Lower leg skin (tissue), 4 donors: ENCODE measurements around the gene ATP2B2. TPM values are rescaled to one million over a fixed set of nuclear protein-coding genes. Genes with fewer than 3 reads are reported as not detected.

ENCODE experiments used
- DNase-seq, 2 donors: peaks; one replicate each; pipeline ENCODE4 v3.0.0-alpha.2; 2019; ENCODE audit warnings: low spot score in 2 of 2
- H3K4me3 ChIP-seq: fragments of 200-600 bp; sonication (generic); 2 replicates; pipeline ENCODE4 v1.5.1; 2017; ENCODE audit warnings: mild to moderate bottlenecking, low read depth; ENCODE audit not compliant: poor library complexity, severe bottlenecking
- POLR2A ChIP-seq, 2 donors: fragments of 450-650 bp; IDR thresholded peaks; one replicate each; pipeline ENCODE4 v1.6.1; 2016 to 2017; ENCODE audit warnings: antibody characterized with exemption in 2 of 2, mild to moderate bottlenecking in 1 of 2, moderate library complexity in 1 of 2
- WGBS, 2 donors: methylation state at CpG; one replicate each; pipeline ENCODE4 v1.1.5; 2018; 5-methylcytosine and 5-hydroxymethylcytosine counted together
- intact Hi-C: fragments of 100-400 bp; cut with DNase I; formaldehyde crosslinking; loops from one replicate; pipeline ENCODE4 v1.15.0; 2023; ENCODE audit warnings: low total_unique reads
- total RNA-seq, 4 donors: library from RNA; depleted of rRNA; stranded (reverse); fragments of >200 nt; gene quantifications; one replicate each; pipeline ENCODE4 v1.1.0, GENCODE V29; 2016
- TF ChIP-seq, protein P1 (sequence below), 3 donors: fragments of 450-650 bp; IDR thresholded peaks; one replicate each; pipeline ENCODE4 v1.5.1; 2016; ENCODE audit warnings: antibody characterized with exemption in 3 of 3, mild to moderate bottlenecking in 3 of 3, moderate library complexity in 2 of 3

The ATP2B2 gene
- total RNA-seq, 4 donors from 2014 or later, result 0.12 to 0.45 (median 0.19) TPM; not detected in 1

GRCh38 chr3:10289077-10289476 lies 216.3 kb downstream of the ATP2B2 start:
- no peak overlapping the region for H3K4me3 ChIP-seq
- WGBS, 2 donors, result 72 to 77% methylated on average over 9 of the region's 9 CpGs
- intact Hi-C loops, result no loop called here
- DNase-seq, result no peak
- TF ChIP-seq POLR2A (IDR thresholded peaks at IDR 0.05), result no peak
- TF ChIP-seq, protein P1, sequence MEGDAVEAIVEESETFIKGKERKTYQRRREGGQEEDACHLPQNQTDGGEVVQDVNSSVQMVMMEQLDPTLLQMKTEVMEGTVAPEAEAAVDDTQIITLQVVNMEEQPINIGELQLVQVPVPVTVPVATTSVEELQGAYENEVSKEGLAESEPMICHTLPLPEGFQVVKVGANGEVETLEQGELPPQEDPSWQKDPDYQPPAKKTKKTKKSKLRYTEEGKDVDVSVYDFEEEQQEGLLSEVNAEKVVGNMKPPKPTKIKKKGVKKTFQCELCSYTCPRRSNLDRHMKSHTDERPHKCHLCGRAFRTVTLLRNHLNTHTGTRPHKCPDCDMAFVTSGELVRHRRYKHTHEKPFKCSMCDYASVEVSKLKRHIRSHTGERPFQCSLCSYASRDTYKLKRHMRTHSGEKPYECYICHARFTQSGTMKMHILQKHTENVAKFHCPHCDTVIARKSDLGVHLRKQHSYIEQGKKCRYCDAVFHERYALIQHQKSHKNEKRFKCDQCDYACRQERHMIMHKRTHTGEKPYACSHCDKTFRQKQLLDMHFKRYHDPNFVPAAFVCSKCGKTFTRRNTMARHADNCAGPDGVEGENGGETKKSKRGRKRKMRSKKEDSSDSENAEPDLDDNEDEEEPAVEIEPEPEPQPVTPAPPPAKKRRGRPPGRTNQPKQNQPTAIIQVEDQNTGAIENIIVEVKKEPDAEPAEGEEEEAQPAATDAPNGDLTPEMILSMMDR (IDR thresholded peaks at IDR 0.05), result no peak

GRCh38 chr3:10288575-10288960 lies 216.8 kb downstream of the ATP2B2 start:
- no peak for TF ChIP-seq POLR2A (IDR thresholded peaks at IDR 0.05)
- TF ChIP-seq, protein P1 (IDR thresholded peaks at IDR 0.05), result no peak
- no peak overlapping the region for H3K4me3 ChIP-seq
- no peak for DNase-seq
- 88 to 95% methylated on average over 11 of the region's 11 CpGs for WGBS, 2 donors
- intact Hi-C loops, result no loop called here

DNA sequence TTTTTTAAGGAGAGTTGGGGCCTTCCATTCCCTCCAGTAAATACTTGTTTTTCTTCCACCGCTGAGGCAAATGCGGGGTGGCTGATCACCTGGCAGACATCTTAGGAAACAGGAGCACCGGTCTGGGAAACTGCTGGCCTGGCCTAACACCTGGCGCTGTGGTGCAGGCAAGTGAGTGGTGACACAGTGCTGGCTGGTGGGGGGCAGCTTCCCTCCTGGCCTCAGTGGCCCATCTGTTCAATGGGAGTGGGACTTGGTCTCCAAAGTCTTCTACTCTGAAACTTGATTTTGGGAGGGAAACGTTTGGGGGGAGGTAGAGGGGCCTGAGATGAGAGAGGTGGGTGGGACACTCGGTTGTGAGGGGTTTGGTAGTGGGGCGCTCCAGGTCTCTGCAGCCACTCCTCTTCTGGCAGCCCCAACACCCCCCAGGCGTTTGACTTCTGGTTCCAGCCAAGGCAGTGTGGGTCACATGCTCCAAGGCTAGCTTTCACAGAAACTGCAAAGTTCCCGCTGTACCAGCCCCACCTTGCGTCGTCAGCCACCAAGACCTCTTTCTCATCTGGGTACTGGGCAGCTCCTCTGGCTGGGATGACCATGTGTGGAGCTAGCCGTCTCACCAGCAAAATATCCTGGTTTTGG lies 217.3 kb downstream of the ATP2B2 start:
- no peak for TF ChIP-seq POLR2A (IDR thresholded peaks at IDR 0.05)
- TF ChIP-seq, protein P1 (IDR thresholded peaks at IDR 0.05), result no peak
- intact Hi-C loops, result no loop called here
- WGBS, 2 donors, result 79 to 90% methylated on average over 12 of the region's 12 CpGs
- no peak overlapping the region for H3K4me3 ChIP-seq
- peak in 1 of 2 donors; percentile 52 for DNase-seq

- peak in 1 of 2 donors; percentile 47 for DNase-seq
- no peak overlapping the region for H3K4me3 ChIP-seq
Observed at GRCh38 chr3:10286596-10287295, 218.6 kb downstream of the ATP2B2 start.

GRCh38 chr3:10286133-10286524 lies 219.3 kb downstream of the ATP2B2 start:
- no peak overlapping the region for H3K4me3 ChIP-seq
- DNase-seq, result peak in 1 of 2 donors; percentile 14
- no peak for TF ChIP-seq POLR2A (IDR thresholded peaks at IDR 0.05)
- TF ChIP-seq, protein P1 (IDR thresholded peaks at IDR 0.05), result no peak
- intact Hi-C loops, result no loop called here
- WGBS, 2 donors, result 55 to 63% methylated on average over 5 of the region's 5 CpGs

More at GRCh38 chr3:10286596-10287295, 218.6 kb downstream of the ATP2B2 start:
- intact Hi-C loops, result no loop called here
- TF ChIP-seq POLR2A (IDR thresholded peaks at IDR 0.05), result no peak
- TF ChIP-seq, protein P1 (IDR thresholded peaks at IDR 0.05), result no peak
- 25 to 49% methylated on average over 2 of the region's 2 CpGs for WGBS, 2 donors
